Parathyroid adenoma (tissue), 2 donors: ENCODE results near the gene MTMR12.

Experiments
- H2AFZ ChIP-seq: fragments of 300-600 bp; sonication (generic); one replicate; pipeline ENCODE4 v1.7.0; 2017; ENCODE audit warnings: antibody characterized with exemption, mild to moderate bottlenecking
- H3K27ac ChIP-seq: fragments of 300-600 bp; sonication (generic); one replicate; pipeline ENCODE4 v1.7.0; 2017
- H3K27me3 ChIP-seq: fragments of 300-600 bp; sonication (generic); one replicate; pipeline ENCODE4 v1.7.0; 2017; ENCODE audit warnings: low read length; ENCODE audit not compliant: control insufficient read depth, insufficient read depth
- H3K36me3 ChIP-seq: fragments of 300-600 bp; sonication (generic); one replicate; pipeline ENCODE4 v1.7.0; 2017; ENCODE audit warnings: low read length; ENCODE audit not compliant: control insufficient read depth, insufficient read depth
- H3K4me1 ChIP-seq: fragments of 300-600 bp; sonication (generic); one replicate; pipeline ENCODE4 v1.7.0; 2017; ENCODE audit warnings: control low read depth
- H3K4me2 ChIP-seq: fragments of 300-600 bp; sonication (generic); one replicate; pipeline ENCODE4 v1.7.0; 2017; ENCODE audit warnings: low read length
- H3K4me3 ChIP-seq: fragments of 300-600 bp; sonication (generic); one replicate; pipeline ENCODE4 v1.7.0; 2017; ENCODE audit warnings: low read depth, low read length
- H3K79me2 ChIP-seq: fragments of 300-600 bp; sonication (generic); one replicate; pipeline ENCODE4 v1.7.0; 2017; ENCODE audit warnings: control low read depth
- H3K9ac ChIP-seq: fragments of 300-600 bp; sonication (generic); one replicate; pipeline ENCODE4 v1.7.0; 2017; ENCODE audit warnings: mild to moderate bottlenecking
- H3K9me3 ChIP-seq: fragments of 300-600 bp; sonication (generic); one replicate; pipeline ENCODE4 v1.7.0; 2017; ENCODE audit warnings: low read length; ENCODE audit not compliant: control insufficient read depth
- CTCF ChIP-seq: fragments of 300-600 bp; sonication (generic); IDR thresholded peaks from one replicate; pipeline ENCODE4 v1.7.0; 2017; ENCODE audit warnings: antibody characterized with exemption, mild to moderate bottlenecking
- donor health status: primary hyperparathyroidism.

The MTMR12 gene

GRCh38 chr5:32320576-32320975, 7.8 kb upstream of the MTMR12 start:
- Histone ChIP-seq H3K27me3 (no peaks in the 10 kb centered on the region), H3K4me1 (no peaks in the 10 kb centered on the region)

GRCh38 chr5:32319926-32320543, 7.3 kb upstream of the MTMR12 start:
- Histone ChIP-seq H3K4me2 (no peak overlapping the region), H3K4me3 (no peak overlapping the region), H3K4me1 (no peaks in the 10 kb centered on the region), H3K27ac (no peak overlapping the region), H3K27me3 (no peaks in the 10 kb centered on the region), H3K36me3 (no peaks in the 10 kb centered on the region), H2AFZ (no peak overlapping the region), H3K9ac (no peak overlapping the region), H3K79me2 (no peaks in the 10 kb centered on the region), H3K9me3 (no peaks in the 10 kb centered on the region)
- TF ChIP-seq CTCF: no peak

More at GRCh38 chr5:32320576-32320975, 7.8 kb upstream of the MTMR12 start:
- Histone ChIP-seq H3K79me2 (no peaks in the 10 kb centered on the region), H3K9me3 (no peaks in the 10 kb centered on the region), H3K4me2 (no peak overlapping the region), H2AFZ (no peak overlapping the region), H3K9ac (no peak overlapping the region), H3K36me3 (no peaks in the 10 kb centered on the region), H3K4me3 (no peak overlapping the region), H3K27ac (no peak overlapping the region)
- no peak for TF ChIP-seq CTCF

- Histone ChIP-seq H3K4me1 (no peaks in the 10 kb centered on the region), H3K4me3 (no peak overlapping the region), H3K27me3 (no peaks in the 10 kb centered on the region), H3K27ac (no peak overlapping the region), H3K4me2 (no peak overlapping the region), H3K9ac (no peak overlapping the region), H3K79me2 (no peaks in the 10 kb centered on the region), H2AFZ (no peak overlapping the region), H3K36me3 (no peaks in the 10 kb centered on the region), H3K9me3 (no peaks in the 10 kb centered on the region)
- no peak for TF ChIP-seq CTCF
Measured at GRCh38 chr5:32319392-32319791, 6.7 kb upstream of the MTMR12 start.

GRCh38 chr5:32317041-32317440, 4.3 kb upstream of the MTMR12 start:
- Histone ChIP-seq H3K4me3 (no peak overlapping the region), H3K27ac (no peak overlapping the region), H2AFZ (no peak overlapping the region), H3K4me1 (no peaks in the 10 kb centered on the region), H3K79me2 (peaks cover 2% of the 10 kb centered on the region), H3K27me3 (no peaks in the 10 kb centered on the region), H3K9me3 (no peaks in the 10 kb centered on the region), H3K36me3 (no peaks in the 10 kb centered on the region), H3K9ac (no peak overlapping the region), H3K4me2 (no peak overlapping the region)
- no peak for TF ChIP-seq CTCF
